Liver (tissue), 9 donors: ENCODE results near the gene ALS2CL. TPM values are rescaled to one million over a fixed set of nuclear protein-coding genes. Genes with fewer than 3 reads are reported as not detected.

Source experiments
- DNase-seq: peaks from one replicate; pipeline ENCODE4 v3.0.0-alpha.2; 2017; ENCODE audit warnings: low spot score
- H3K27ac ChIP-seq, 2 donors: one replicate each; pipeline ENCODE4 v1.7.0; 2013; ENCODE audit warnings: inconsistent platforms in 2 of 2, low read length in 2 of 2, control low read depth in 1 of 2, low read depth in 1 of 2, mild to moderate bottlenecking in 1 of 2
- H3K27me3 ChIP-seq, 4 donors: one replicate each; pipeline versions ENCODE4 v1.6.1 to v1.7.0; 2013; ENCODE audit warnings: low read length in 3 of 4, inconsistent platforms in 1 of 4, mild to moderate bottlenecking in 1 of 4, moderate library complexity in 1 of 4; ENCODE audit not compliant: control insufficient read depth in 4 of 4, insufficient read depth in 4 of 4
- H3K36me3 ChIP-seq, 4 donors: one replicate each; pipeline versions ENCODE4 v1.6.1 to v1.7.0; 2013; ENCODE audit warnings: low read length in 3 of 4, mild to moderate bottlenecking in 3 of 4, low read depth in 1 of 4, moderate library complexity in 1 of 4; ENCODE audit not compliant: control insufficient read depth in 4 of 4, insufficient read depth in 3 of 4
- H3K4me1 ChIP-seq, 4 donors: one replicate each; pipeline versions ENCODE4 v1.6.1 to v1.7.0; 2013; ENCODE audit warnings: low read length in 3 of 4, mild to moderate bottlenecking in 3 of 4, moderate library complexity in 1 of 4; ENCODE audit not compliant: control insufficient read depth in 4 of 4, insufficient read depth in 4 of 4
- H3K4me3 ChIP-seq, 3 donors: one replicate each; pipeline versions ENCODE4 v1.6.1 to v1.7.0; 2013; ENCODE audit warnings: low read length in 3 of 3, control low read depth in 1 of 3, low read depth in 1 of 3, mild to moderate bottlenecking in 1 of 3
- H3K9ac ChIP-seq, 2 donors: one replicate each; pipeline ENCODE4 v1.7.0; 2013; ENCODE audit warnings: low read length in 2 of 2, mild to moderate bottlenecking in 2 of 2, moderate library complexity in 2 of 2, control low read depth in 1 of 2, low read depth in 1 of 2
- H3K9me3 ChIP-seq, 4 donors: one replicate each; pipeline versions ENCODE4 v1.6.1 to v1.7.0; 2013; ENCODE audit warnings: low read length in 3 of 4; ENCODE audit not compliant: control insufficient read depth in 4 of 4
- ATF3 ChIP-seq: IDR thresholded peaks from 2 replicates; pipeline ENCODE4 v1.6.1; 2016; ENCODE audit warnings: antibody characterized with exemption
- EGR1 ChIP-seq, 2 donors: IDR thresholded peaks; 2 replicates each; pipeline ENCODE4 v1.6.1; 2016 to 2018; ENCODE audit warnings: antibody characterized with exemption in 2 of 2, low read depth in 2 of 2
- FOXA1 ChIP-seq: IDR thresholded peaks from 2 replicates; pipeline ENCODE4 v1.6.1; 2016; ENCODE audit warnings: antibody characterized with exemption
- GABPA ChIP-seq, 2 donors: IDR thresholded peaks in 1 of 2; conservative IDR thresholded peaks in 1 of 2; 2 replicates each; pipeline ENCODE4 v1.6.1; 2016; ENCODE audit warnings: antibody characterized with exemption in 2 of 2, mild to moderate bottlenecking in 1 of 2, moderate library complexity in 1 of 2
- HNF4A ChIP-seq, 2 donors: conservative IDR thresholded peaks; 2 replicates each; pipeline ENCODE4 v1.6.1; 2016; ENCODE audit warnings: antibody characterized with exemption in 2 of 2, mild to moderate bottlenecking in 2 of 2
- HNF4G ChIP-seq: IDR thresholded peaks from 2 replicates; pipeline ENCODE4 v1.6.1; 2016; ENCODE audit warnings: antibody characterized with exemption
- JUND ChIP-seq, 2 donors: IDR thresholded peaks; 2 replicates each; pipeline ENCODE4 v1.6.1; 2016; ENCODE audit warnings: antibody characterized with exemption in 2 of 2
- NR2F2 ChIP-seq: IDR thresholded peaks from 2 replicates; pipeline ENCODE4 v1.6.1; 2016; ENCODE audit warnings: antibody characterized with exemption
- RAD21 ChIP-seq, 2 donors: IDR thresholded peaks; 2 replicates each; pipeline ENCODE4 v1.6.1; 2016; ENCODE audit warnings: antibody characterized with exemption in 2 of 2, mild to moderate bottlenecking in 2 of 2
- REST ChIP-seq: IDR thresholded peaks from 2 replicates; pipeline ENCODE4 v1.6.1; 2016; ENCODE audit warnings: antibody characterized with exemption, mild to moderate bottlenecking
- RXRA ChIP-seq, 2 donors: IDR thresholded peaks; 2 replicates each; pipeline ENCODE4 v1.6.1; 2017 to 2018; ENCODE audit warnings: antibody characterized with exemption in 2 of 2, mild to moderate bottlenecking in 1 of 2
- SP1 ChIP-seq: IDR thresholded peaks from 2 replicates; pipeline ENCODE4 v1.6.1; 2018; ENCODE audit warnings: antibody characterized with exemption, mild to moderate bottlenecking
- YY1 ChIP-seq: IDR thresholded peaks from 2 replicates; pipeline ENCODE4 v1.6.1; 2016; ENCODE audit warnings: antibody characterized with exemption, mild to moderate bottlenecking
- ZBTB33 ChIP-seq: IDR thresholded peaks from 2 replicates; pipeline ENCODE4 v1.6.1; 2016; ENCODE audit warnings: antibody characterized with exemption
- WGBS: extraction: QIAGEN DNeasy Blood & Tissue Kit; methylation state at CpG from one replicate; pipeline ENCODE4 v1.1.7; 2013; 5-methylcytosine and 5-hydroxymethylcytosine counted together
- polyA plus RNA-seq, 2 donors: library from polyadenylated mRNA; stranded (reverse) in 1 of 2; unstranded in 1 of 2; fragments of 200-250 nt in 1 of 2; fragments of >200 nt in 1 of 2; fragmentation: Nextera tagmentation in 1 of 2; extraction: Ambion mirVana in 1 of 2; gene quantifications; one replicate each; pipeline versions ENCODE4 v1.2.1 to v1.2.3, GENCODE V29; 2013 to 2015
- total RNA-seq, 2 donors: library from RNA; depleted of rRNA; stranded (reverse); fragments of >200 nt; gene quantifications; one replicate each; pipeline ENCODE4 v1.2.3, GENCODE V29; 2014
- TF ChIP-seq, protein P1 (sequence below): IDR thresholded peaks from 2 replicates; pipeline ENCODE4 v1.6.1; 2016; ENCODE audit warnings: antibody characterized with exemption
- donor health status: healthy.
- donor health status: healthy.
- donor health status: healthy.
- donor health status: healthy.
- donor health status: healthy.

Gene ALS2CL
- total and polyA plus RNA-seq, 4 donors, result 0.51 to 22.9 (median 5.7) TPM

- TF ChIP-seq HNF4G, result no peak
- TF ChIP-seq GABPA (IDR thresholded peaks at IDR 0.05 in 1 of 2, conservative IDR thresholded peaks at IDR 0.05 in 1 of 2), result no peak
- TF ChIP-seq NR2F2, result no peak
- no peak for TF ChIP-seq JUND (IDR thresholded peaks at IDR 0.05)
- TF ChIP-seq, protein P1, sequence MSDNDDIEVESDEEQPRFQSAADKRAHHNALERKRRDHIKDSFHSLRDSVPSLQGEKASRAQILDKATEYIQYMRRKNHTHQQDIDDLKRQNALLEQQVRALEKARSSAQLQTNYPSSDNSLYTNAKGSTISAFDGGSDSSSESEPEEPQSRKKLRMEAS, result no peak
- no peak for TF ChIP-seq REST
- TF ChIP-seq SP1, result no peak
- no peak for TF ChIP-seq YY1
- TF ChIP-seq EGR1 (IDR thresholded peaks at IDR 0.05; ENCODE audit: low read depth in 2 of 2), result no peak
- no peak for TF ChIP-seq RAD21 (IDR thresholded peaks at IDR 0.05)
- no peak for TF ChIP-seq HNF4A (conservative IDR thresholded peaks at IDR 0.05)
- no peak for TF ChIP-seq ATF3
- Histone ChIP-seq H3K27me3 (no peaks in the 10 kb centered on the region), H3K4me1 (no peaks in the 10 kb centered on the region), H3K9me3 (no peaks in the 10 kb centered on the region), H3K9ac (no peak overlapping the region), H3K4me3 (no peak overlapping the region), H3K27ac (no peak overlapping the region), H3K36me3 (no peaks in the 10 kb centered on the region)
- WGBS, result 93% methylated on average over 11 of the region's 11 CpGs
- DNase-seq, result no peak
Observed at GRCh38 chr3:46715507-46716175, 22.2 kb upstream of the ALS2CL start.

- no peak for DNase-seq
- H3K36me3 ChIP-seq, result no peaks in the 10 kb centered on the region
- no peak overlapping the region for H3K27ac ChIP-seq
- H3K9ac ChIP-seq, result no peak overlapping the region
- H3K4me3 ChIP-seq, result no peak overlapping the region
- no peaks in the 10 kb centered on the region for H3K27me3 ChIP-seq
- 93% methylated on average over 10 of the region's 10 CpGs for whole genome bisulfite sequencing
- no peaks in the 10 kb centered on the region for H3K9me3 ChIP-seq
- no peak for TF ChIP-seq RXRA (IDR thresholded peaks at IDR 0.05)
- no peak for TF ChIP-seq ZBTB33
- no peak for TF ChIP-seq FOXA1
- TF ChIP-seq NR2F2, result no peak
- no peak for TF ChIP-seq REST
- TF ChIP-seq, protein P1, result no peak
- TF ChIP-seq GABPA (IDR thresholded peaks at IDR 0.05 in 1 of 2, conservative IDR thresholded peaks at IDR 0.05 in 1 of 2), result no peak
- no peaks in the 10 kb centered on the region for H3K4me1 ChIP-seq
Observed at GRCh38 chr3:46714728-46715506, 21.4 kb upstream of the ALS2CL start.
